Mammary microvascular endothelial cell (primary cell): ENCODE results near the gene KYAT1. TPM values are rescaled to one million over a fixed set of nuclear protein-coding genes. Genes with fewer than 3 reads are reported as not detected.

ENCODE experiments used
- total RNA-seq: library from RNA; depleted of rRNA; stranded (reverse); fragments of >200 nt; gene quantifications from 2 replicates; pipeline ENCODE4 v1.2.3, GENCODE V29; 2015

The KYAT1 gene
- 6.4 and 8.2 TPM in 2 replicates for total RNA-seq

DNA sequence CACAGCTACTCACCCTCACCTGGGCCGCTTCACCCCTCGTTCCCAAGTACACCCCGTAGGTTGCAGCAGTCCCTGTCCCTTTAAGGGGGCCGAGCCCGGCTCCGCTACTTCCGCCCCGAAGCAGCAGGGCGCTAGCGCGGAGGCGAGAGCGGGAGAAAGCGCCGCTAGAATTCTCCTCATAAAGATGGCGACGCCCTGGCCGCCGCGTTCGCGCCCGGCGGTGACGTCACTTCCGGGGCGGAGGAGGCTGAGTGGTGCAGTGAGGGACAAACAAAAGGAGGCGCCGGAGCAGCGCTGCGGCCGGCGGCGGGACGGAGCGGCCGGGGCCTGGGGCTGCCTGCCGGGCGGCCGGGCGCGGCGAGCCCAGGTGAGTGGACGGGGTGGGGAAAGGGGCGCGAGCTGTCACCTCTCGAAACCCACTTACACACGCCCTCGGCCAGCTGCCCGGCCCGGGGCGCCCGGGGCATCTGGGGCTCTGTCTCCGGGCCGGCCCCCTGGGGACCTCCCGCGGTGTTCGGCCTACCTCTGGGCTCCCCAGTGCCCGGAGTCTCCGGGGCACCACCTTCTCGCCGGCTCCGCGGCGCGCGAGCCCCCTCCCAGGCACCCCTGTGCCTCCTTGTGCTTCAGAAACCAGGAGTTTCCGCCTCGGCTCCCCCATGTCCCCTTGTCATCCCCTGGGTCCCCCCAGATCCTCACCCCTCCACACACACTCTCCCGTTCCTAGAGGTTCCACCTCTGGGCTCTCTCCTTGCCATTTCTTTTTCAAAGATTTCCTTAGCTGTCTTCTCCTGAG is at the start of gene KYAT1, which contains the start of gene LRRC8A:
TSS of gene KYAT1 (minus strand) at position 67 of the 793 bp plus-strand sequence. CDS start 36,545 bp downstream, outside the sequence.
TSS of gene LRRC8A (plus strand) at position 250 of the 793 bp plus-strand sequence. CDS start 25,032 bp downstream, outside the sequence.

DNA sequence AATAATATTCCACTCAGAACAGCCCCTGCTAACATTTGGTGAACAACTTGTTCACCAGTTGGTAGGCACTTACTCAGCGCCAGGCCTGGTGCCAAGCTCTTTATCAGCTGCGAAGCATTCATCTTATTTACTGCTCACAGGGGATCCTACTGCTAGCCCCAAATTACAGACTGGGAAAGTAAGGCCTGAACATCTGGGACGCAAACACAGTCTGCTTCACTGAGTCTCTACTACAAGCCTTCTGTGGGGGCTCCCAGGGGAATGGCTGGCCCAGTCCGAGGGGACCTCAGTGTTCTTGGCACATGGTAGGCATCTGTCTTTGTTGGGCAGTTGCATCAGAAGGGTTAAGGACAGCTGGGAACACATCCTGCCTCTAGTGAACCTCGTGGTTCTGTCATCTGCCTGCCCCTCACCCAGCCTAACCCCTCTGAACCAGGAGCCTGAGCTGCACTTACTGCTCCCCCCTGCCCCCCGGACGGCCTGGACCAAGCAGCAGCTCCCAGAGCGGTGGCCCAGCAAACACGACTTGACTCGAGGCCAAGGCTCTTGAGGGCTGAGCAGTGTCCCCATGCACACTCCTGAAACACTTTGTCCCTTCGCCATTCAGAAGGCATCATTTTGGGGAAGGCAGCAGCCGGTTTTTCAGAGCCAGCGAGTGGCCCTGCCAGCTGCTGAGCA is 38.8 kb upstream of the KYAT1 start, which contains the start of gene PHYHD1:
TSS of gene PHYHD1 (plus strand) at position 602 of the 678 bp plus-strand sequence. CDS start 1,342 bp downstream, outside the sequence.

DNA sequence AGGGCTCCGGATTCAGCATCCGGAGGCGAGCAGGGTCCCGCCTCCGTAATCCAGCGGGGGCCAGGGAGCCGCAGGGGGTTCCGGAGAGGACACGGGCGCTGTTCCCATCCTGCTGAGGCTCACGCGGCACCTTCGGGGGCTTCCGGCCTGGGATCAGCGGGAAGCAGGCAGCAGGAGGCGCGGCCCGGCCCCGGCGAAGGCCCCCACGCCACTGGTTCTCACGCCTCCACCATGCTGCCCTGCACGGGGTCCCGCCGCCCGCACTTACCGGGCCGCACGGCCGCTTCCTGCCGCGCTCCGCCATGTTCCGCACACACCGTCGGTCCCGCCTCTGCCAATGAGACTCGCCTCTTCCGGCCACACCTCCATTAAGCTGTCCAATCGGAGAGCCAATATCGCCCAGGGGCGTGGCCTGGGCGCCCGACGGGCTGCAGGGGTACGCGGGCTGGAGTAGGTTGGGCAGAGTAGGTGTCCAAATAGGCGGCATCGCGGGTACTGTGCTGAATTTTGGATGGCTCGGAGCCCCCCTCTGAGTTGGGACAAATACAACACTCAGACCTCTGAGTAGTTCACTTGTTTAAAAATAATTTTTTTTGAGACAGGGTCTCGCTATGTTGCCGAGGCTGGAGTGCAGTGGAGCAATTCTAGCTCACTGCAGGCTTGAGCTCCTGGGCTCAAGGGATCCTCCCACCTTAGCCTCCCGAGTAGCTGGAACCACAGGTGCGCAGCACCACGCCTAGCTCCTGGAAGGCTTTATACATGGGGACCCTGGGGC is 52.1 kb downstream of the KYAT1 start, which contains the start of gene SPOUT1:
TSS of gene SPOUT1 (minus strand) at position 318 of the 775 bp plus-strand sequence. CDS start at position 304, 14 bp downstream.

DNA sequence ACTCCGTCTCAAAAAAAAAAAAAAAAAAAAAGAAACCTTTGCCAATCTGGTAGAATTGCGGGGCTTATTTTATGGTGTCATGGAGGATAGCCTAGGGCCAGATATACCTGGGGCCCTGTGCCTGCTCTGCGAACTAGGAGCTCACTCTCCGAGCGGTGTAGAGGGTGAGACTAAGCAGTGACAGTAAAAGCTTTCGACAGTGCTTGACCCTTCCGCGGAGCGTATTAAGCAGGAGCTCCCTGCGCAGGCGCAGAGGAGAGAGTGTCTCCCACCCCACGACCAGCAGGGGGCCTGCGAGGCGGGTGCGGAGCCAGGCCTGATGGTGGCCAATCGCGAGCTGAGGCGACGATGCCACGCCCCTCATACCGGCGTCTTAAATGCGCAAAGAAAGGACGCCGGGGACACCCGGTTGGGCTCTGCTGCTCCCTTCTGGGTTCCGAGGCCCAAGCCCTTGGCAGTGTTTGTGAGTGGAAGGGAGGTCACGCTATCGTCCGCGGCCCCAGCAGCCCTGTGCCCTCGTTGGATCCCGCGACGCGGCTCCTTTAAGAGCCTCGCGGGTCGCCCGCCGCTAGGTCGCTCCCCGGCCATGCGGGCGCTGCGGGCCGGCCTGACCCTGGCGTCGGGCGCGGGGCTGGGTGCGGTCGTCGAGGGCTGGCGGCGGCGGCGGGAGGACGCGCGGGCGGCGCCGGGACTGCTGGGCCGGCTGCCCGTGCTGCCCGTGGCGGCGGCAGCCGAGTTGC is 63.5 kb downstream of the KYAT1 start, which contains the start of gene ENDOG:
TSS of gene ENDOG (plus strand) at position 402 of the 740 bp plus-strand sequence. CDS start at position 587, 185 bp downstream.

DNA sequence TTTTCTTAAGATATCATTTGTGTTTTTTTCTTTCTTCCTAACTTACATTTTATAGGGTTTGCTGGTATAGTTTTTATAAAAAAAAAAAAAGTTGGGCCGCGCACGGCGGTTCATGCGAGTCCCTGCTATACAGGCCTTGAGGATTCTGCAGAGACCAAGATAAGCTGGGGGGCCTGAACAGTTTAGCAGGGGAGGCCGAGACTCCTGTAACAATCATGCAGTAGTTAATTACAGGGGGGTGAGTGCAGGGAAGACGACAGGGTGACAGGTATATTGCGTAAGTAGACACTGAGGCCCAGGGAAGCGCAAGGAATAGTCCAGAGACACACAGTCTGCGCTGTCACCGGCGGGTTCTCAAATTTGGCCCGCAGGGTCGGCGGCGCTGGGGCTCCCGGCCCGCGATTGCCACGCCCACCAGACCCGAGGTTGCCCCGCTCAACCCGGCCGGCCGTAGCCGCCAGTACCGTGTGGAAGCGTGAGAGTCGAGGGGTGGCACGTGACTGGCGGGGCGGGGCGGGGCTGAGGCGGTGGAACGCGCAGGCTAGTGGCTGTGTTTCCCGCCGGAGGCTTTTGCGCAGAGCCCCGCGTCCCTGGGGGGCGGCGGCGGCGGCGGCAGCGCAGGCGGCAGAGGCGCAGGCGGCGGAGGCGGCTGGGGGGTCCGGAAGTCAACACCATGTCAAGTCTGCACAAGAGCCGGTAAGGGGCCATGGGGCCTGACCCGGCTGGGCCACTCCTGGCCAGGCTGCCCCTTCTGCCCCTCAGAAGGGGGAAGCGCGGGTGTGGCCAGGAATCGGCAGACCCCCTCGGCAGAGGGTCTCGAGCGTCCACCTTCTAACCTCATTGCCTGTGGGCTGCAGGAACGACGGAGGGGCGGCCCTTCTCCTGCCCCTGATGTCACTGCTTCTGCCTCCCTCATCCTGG is 94.8 kb downstream of the KYAT1 start, which contains the start of gene TBC1D13:
TSS of gene TBC1D13 (plus strand) at position 573 of the 921 bp plus-strand sequence. CDS start at position 674, 101 bp downstream.

Other genes starting within 250 kb of the KYAT1 start
- 101 and 114 TPM in 2 replicates for gene DYNC2I2, start 225.1 kb downstream of the KYAT1 start, total RNA-seq
- 356 and 448 TPM in 2 replicates for gene SET, start 192.7 kb downstream of the KYAT1 start, total RNA-seq
- 29.7 and 33.2 TPM in 2 replicates for gene PKN3, start 179.4 kb downstream of the KYAT1 start, total RNA-seq
- 101 and 114 TPM in 2 replicates for gene ZDHHC12, start 157.8 kb downstream of the KYAT1 start, total RNA-seq
- gene ZER1, start 110.0 kb downstream of the KYAT1 start, total RNA-seq = 15.3 and 18.7 TPM in 2 replicates
- 17.9 and 26.0 TPM in 2 replicates for gene TBC1D13, start 94.7 kb downstream of the KYAT1 start, total RNA-seq
- gene ENDOG, start 63.5 kb downstream of the KYAT1 start, total RNA-seq = 26.9 and 33.5 TPM in 2 replicates
- 22.0 and 28.4 TPM in 2 replicates for gene SPOUT1, start 52.2 kb downstream of the KYAT1 start, total RNA-seq
- 135 and 140 TPM in 2 replicates for gene LRRC8A, start 183 bp upstream of the KYAT1 start, total RNA-seq
- gene PHYHD1, start 39.0 kb upstream of the KYAT1 start, total RNA-seq = 0.15 TPM in 1 of 2 replicates, not detected in the other
- gene DOLK, start 65.7 kb upstream of the KYAT1 start, total RNA-seq = 35.5 and 37.8 TPM in 2 replicates
- 50.4 and 50.8 TPM in 2 replicates for gene NUP188, start 65.7 kb upstream of the KYAT1 start, total RNA-seq
- 41.3 and 46.2 TPM in 2 replicates for gene SH3GLB2, start 146.4 kb upstream of the KYAT1 start, total RNA-seq
- 11.9 and 15.8 TPM in 2 replicates for gene MIGA2, start 154.7 kb upstream of the KYAT1 start, total RNA-seq
- 15.7 and 18.9 TPM in 2 replicates for gene DOLPP1, start 199.2 kb upstream of the KYAT1 start, total RNA-seq
- gene CRAT, start 228.8 kb upstream of the KYAT1 start, total RNA-seq = 35.0 and 37.0 TPM in 2 replicates
- gene PTPA, start 229.5 kb upstream of the KYAT1 start, total RNA-seq = 118 and 121 TPM in 2 replicates